WI38 (cell line): ENCODE measurements around the gene DPH7.

Source experiments
- H3K4me3 ChIP-seq: 2 replicates; pipeline ENCODE4 v1.5.1; 2011; ENCODE audit warnings: low read depth, mild to moderate bottlenecking, control low read depth, low read length
- TF ChIP-seq, protein P1 (sequence below): IDR thresholded peaks from 2 replicates; pipeline ENCODE4 v1.5.1; 2012; ENCODE audit warnings: low read depth, mild to moderate bottlenecking, control low read depth, low read length

The DPH7 gene

GRCh38 chr9:137551264-137552021, 27.3 kb downstream of the DPH7 start, which contains the start of gene MRPL41:
TSS of gene MRPL41 (plus strand) at chr9:137551879. CDS start at chr9:137552082, 203 bp downstream.
- TF ChIP-seq, protein P1, sequence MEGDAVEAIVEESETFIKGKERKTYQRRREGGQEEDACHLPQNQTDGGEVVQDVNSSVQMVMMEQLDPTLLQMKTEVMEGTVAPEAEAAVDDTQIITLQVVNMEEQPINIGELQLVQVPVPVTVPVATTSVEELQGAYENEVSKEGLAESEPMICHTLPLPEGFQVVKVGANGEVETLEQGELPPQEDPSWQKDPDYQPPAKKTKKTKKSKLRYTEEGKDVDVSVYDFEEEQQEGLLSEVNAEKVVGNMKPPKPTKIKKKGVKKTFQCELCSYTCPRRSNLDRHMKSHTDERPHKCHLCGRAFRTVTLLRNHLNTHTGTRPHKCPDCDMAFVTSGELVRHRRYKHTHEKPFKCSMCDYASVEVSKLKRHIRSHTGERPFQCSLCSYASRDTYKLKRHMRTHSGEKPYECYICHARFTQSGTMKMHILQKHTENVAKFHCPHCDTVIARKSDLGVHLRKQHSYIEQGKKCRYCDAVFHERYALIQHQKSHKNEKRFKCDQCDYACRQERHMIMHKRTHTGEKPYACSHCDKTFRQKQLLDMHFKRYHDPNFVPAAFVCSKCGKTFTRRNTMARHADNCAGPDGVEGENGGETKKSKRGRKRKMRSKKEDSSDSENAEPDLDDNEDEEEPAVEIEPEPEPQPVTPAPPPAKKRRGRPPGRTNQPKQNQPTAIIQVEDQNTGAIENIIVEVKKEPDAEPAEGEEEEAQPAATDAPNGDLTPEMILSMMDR: 0 out of 2 replicates have a peak, but pooled peaks have one; percentile 36
- H3K4me3 ChIP-seq: peak within 1 kb of the TSS; percentile 70

- peak overlapping the region; percentile 70 for H3K4me3 ChIP-seq
Measured at GRCh38 chr9:137550958-137551263, 27.8 kb downstream of the DPH7 start.

- TF ChIP-seq, protein P1: no peak
- H3K4me3 ChIP-seq: peak within 1 kb of the TSS; percentile 70
Measured at GRCh38 chr9:137550231-137550621, 28.5 kb downstream of the DPH7 start, which contains the start of gene PNPLA7. TSS of gene PNPLA7 (minus strand) at chr9:137550402. CDS start at chr9:137550197, 205 bp downstream.

GRCh38 chr9:137547687-137548543, 30.8 kb downstream of the DPH7 start:
- TF ChIP-seq, protein P1: no peak

DNA sequence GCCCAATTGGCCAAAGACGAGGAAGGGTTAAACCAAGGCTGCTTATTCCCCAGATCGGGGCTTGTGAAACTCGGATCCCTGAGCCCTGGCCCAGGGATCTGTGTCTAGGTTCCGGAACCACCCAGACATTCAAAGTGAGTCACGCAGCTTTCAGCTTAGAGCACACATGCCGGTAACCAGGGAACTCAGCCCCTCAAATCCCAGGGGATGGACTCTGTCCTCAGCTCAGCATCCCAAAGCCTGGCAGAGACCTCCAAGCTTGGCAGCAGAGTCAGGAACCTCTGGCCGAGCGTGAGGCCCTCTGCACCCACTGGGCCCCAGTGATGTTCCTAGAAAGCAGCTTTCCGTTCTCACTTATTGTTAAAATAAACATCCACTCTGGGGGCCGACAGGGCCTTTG, 33.6 kb downstream of the DPH7 start:
- TF ChIP-seq, protein P1: no peak
- no peak overlapping the region for H3K4me3 ChIP-seq

More at GRCh38 chr9:137547687-137548543, 30.8 kb downstream of the DPH7 start:
- no peak overlapping the region for H3K4me3 ChIP-seq

DNA sequence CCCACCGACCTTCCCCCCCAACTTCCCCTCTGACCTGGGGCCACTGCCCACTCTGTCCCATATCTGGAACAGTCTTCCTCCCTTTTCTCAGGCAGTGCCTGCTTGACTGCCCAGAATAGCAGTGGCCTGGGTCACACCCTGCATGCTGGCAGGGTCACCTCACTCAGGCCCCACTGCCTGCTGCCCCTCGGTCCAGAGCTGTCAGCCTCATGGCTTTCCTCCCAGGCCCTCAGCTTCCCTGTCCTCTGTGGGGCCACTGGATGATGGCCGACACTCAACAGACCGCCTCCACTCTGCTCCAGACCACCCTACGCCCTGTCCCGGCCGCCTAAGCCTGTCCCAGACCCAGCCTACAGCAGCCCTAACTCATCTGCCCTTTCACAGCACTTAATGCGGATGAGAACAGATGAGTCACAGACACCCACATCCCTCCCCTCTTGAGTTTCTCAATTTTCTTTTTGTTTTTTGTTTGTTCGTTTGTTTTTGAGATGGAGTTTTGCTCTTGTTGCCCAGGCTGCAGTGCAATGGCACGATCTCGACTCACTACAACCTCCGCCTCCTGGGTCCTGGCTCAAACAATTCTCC, 34.5 kb downstream of the DPH7 start:
- TF ChIP-seq, protein P1: no peak
- no peak overlapping the region for H3K4me3 ChIP-seq

DNA sequence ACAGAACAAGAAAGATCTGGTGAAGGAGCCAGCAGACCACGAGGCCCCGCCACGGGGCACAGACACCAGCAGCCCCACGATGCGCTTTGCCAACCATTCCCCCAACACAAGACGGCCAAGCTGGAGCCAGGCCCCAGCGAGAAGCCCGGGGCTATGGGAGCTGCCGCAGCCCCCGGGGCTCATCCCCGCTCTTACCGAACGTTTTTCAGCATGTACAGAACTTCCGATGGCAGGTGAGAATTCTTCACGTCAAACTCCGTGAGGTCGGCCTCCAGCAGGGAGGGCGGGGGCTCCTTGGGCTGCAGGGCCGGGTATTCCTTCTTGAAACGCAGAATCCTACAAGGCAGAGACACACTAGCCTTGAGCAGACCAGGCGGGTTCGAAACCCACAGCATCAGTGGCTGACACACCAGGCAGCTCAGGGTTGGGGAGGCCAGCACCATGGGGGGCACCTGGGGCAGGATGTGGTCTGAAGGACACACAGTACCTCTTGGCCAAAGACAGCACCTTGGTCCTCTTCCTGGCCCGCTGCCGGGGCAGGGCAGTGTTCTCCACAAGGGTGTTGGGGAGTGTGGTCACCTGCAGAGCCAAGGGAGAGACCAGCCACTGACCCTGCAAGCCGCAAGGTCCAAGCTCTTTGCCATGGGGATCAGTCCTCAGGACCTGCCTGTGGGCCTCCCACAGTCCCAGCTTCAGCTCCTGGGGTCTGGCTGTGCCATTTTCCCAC, 35.3 kb downstream of the DPH7 start:
- no peak overlapping the region for H3K4me3 ChIP-seq
- TF ChIP-seq, protein P1: no peak
